GM19035 (cell line): ENCODE data around the gene PCBP3.
"Not testable (repeated sequence)": the region's sequence is repeated elsewhere in the genome, so short reads cannot be mapped to it uniquely, and the experiment has no call there.

Experiments used
- ATAC-seq: cut with Tn5 transposase; IDR thresholded peaks from one replicate; pipeline ENCODE4 v1.9.1; 2021; ENCODE audit not compliant: unreplicated experiment

PCBP3 gene

GRCh38 chr21:45836694-45837670, 193.5 kb downstream of the PCBP3 start:
- ATAC-seq, result no peak

DNA sequence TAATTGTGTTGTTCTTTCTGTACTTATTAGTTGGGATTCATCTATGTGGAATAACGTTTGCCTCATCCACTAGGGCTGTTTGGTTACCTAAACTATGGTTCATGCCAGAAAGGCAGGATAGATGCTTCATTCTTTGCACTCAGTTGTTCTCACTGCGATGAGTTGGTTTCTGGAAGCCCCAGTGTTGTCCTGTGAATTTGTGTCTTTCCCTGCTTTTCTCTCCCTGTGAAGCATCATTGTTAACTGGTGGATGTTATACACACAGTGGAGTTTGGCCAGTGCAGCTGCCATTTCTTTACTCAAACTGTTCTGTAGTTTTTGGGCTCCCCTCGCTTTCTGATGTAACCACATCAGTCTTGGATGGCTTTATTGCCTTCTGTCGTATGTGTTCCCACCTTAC, 194.4 kb downstream of the PCBP3 start:
- no peak for ATAC-seq

DNA sequence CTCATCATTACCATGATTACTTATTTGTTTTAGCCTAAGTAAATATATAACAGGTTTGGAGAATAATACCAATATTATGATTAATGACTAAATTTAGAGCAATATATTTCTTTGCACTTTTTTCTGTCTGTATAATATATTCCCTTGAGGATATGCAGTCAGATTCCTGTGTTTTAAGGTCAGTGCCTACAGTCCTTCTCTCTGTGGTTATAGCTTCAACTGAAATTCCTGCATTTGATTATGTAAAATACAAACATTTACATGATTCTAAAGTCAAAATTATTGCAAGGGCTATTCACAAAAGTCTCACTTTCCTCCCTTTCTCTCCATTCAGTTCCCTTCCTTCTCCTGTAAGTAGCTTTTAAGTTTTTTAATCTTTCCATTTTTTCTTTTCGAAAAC, 195.1 kb downstream of the PCBP3 start:
- ATAC-seq, result no peak

DNA sequence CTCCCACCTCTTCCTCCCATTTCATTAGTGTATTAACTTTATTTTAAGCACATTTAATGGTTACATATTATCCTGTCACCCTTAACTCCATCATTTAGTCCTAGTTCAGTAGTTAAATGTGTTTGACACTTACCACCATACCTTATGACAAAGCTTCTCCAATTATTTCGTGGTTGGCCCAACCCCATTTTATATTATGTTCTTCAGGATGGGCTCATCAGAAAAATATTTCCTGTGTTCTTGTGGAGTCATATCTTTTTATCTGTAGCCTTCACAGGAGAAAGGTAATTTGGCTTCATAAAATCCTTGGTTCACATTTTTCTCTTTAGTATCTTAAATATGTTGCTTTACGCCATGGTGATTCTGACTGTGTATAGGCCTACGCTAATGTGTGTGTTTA, 195.7 kb downstream of the PCBP3 start:
- ATAC-seq, result no peak

DNA sequence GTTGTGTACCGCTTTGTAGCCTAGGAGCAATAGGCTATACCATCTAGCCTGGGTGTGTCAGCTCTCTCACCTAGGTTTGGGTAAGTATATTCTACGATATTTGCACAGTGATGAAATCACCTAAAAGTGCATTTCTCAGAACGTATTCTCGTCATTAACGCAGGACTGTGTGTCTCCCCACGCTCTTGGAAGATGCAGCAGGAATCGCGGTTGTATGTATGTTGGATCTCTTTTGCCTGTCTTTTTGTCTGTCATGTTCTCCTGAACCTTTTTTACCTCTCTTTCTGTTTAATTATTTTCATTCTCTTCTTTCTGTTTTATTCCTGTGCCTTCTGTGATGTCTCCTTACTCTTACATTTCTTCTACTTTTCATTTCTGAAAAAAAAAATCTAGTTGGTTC, 197.5 kb downstream of the PCBP3 start:
- no peak for ATAC-seq

GRCh38 chr21:45843426-45843825, 199.9 kb downstream of the PCBP3 start:
- ATAC-seq, result no peak

- no peak for ATAC-seq
Observed at GRCh38 chr21:45844181-45844580, 200.7 kb downstream of the PCBP3 start.

DNA sequence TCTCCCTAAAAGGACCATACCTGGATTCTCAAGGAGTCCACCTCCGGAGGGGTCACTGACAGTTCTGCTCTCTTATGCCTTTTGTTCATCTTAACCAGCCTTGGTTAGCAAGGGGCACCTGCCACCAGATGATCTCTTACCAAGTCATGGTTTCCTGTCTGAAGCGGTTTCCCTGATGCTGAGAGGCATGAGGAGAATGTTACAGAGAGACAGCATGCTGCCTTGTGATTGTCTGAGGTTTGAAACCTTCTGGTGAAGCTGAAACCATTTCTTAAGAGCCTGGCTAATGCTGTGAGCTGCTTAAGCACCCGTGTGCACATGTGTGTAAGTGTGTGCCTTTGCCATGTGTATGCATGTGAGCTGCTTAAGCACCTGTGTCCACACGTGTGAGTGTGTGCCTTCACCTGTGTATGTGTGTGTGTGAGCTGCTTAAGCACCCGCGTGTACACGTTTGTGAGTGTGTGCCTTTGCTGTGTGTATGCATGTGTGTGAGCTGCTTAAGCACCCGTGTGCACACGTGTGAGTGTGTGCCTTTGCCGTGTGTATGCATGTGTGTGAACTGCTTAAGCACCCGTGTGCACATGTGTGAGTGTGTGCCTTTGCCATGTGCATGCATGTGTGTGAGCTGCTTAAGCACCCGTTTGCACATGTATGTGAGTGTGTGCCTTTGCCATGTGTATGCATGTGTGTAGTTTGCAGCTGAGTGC, 201.7 kb downstream of the PCBP3 start:
- no peak for ATAC-seq

- no peak for ATAC-seq
Observed at GRCh38 chr21:45845770-45846090, 202.2 kb downstream of the PCBP3 start.

DNA sequence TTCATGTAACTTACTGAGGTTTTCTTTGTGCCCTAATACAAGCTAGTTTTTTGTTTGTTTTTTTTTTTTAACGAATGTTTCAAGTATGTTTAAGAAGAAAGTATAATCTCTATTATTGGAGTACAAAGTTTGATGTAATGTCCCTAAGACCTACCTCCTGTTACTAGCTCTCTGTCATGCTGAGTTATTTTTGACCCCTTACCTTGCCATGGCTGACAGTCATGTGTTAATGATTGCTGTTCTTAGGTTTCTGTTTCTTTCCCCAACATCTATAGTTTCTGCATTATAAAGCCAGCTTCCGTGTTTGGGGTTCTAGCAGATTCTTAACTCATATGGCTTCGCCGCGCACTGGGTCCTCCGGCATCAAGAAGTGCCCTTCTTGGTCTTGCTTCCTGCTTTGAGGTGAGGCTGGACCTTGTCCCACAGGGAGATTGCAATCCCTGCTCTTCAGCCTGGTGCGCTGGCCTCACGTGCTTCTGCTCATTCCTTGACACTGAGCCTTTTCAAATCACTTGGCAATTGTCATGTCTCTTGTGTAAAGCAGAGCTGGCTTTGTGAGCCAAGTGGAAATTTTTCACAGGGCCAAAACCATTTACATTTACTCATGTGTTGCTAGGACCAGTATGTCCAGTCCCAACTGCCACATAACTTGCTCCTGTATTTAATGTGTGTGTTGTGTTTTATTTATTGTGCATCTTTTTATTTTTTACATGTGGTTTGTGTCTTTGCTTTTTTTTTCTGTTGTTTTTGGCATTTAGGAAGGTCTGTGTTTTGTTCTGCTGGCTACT, 203.0 kb downstream of the PCBP3 start:
- ATAC-seq, result no peak

DNA sequence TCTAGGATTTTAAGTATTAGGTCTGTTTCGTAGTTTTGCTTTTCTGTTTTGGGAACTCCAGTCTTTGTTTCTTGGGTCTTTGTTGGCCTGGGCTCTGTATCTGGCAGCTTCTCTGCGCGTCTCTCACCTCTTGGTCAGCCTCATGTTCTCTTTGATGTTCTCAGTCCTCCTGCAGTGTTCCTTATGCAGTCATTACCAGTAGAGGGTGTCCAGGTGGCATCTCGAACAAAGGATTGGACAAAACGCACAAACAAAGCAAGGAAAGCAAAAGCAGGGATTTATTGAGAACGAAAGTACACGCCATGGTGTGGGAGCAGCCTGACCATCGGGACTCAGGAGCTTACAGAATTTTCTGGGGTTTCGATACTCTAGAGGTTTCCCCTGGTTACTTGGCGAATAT, 204.3 kb downstream of the PCBP3 start:
- no peak for ATAC-seq

DNA sequence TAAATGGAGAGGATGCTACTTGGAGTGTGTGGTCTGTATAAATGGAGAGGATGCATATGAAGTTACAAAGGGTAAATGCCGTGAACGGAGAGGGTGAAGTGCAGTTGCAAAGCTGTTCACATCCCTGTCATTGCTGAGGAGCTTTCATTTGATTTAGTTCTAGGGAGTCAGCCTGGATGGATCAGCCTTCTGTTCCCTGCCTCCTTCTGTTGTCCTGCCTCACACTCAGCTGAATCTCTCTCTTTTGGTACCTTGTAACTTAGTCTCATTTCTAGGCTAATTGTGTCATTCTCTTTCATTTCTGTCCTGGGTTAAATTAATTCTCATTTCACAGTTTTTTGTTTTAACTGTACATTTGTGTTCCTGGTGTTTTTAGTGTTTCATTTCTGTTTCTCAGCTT, 204.8 kb downstream of the PCBP3 start:
- ATAC-seq, result no peak

DNA sequence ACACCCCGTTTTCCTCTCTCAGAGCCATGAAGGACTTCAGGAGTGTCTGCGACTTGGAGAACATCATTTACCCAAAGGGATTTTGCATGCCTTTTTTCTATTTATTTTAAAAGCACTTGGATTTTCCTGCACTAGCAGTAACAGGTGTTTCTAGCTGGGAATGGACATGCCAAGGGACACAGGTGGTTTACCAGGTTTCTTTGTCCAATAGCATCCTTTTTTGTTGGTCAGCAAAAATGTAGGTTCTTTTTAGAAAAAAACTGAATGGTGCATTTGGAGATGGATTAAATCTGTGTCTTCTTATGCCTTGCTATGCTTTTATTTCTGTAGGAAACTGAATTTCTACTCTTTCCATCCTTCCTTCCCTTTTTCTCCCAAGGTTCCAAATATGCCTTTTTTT, 205.3 kb downstream of the PCBP3 start:
- no peak for ATAC-seq

- ATAC-seq, result no peak
Observed at GRCh38 chr21:45849651-45850050, 206.1 kb downstream of the PCBP3 start.

- no peak for ATAC-seq
Observed at GRCh38 chr21:45850181-45850580, 206.7 kb downstream of the PCBP3 start.

DNA sequence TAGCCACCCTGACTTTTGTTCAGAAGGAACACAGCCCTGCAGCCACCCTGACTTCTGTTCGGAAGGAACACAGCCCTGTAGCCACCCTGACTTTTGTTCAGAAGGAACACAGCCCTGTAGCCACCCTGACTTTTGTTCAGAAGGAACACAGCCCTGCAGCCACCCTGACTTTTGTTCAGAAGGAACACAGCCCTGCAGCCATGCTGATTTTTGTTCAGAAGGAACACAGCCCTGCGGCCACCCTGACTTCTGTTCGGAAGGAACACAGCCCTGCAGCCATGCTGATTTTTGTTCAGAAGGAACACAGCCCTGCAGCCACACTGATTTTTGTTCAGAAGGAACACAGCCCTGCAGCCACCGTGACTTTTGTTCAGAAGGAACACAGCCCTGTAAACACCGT, 208.9 kb downstream of the PCBP3 start:
- ATAC-seq, result not testable (repeated sequence)

- ATAC-seq, result no peak
Observed at GRCh38 chr21:45852886-45853400, 209.4 kb downstream of the PCBP3 start.

DNA sequence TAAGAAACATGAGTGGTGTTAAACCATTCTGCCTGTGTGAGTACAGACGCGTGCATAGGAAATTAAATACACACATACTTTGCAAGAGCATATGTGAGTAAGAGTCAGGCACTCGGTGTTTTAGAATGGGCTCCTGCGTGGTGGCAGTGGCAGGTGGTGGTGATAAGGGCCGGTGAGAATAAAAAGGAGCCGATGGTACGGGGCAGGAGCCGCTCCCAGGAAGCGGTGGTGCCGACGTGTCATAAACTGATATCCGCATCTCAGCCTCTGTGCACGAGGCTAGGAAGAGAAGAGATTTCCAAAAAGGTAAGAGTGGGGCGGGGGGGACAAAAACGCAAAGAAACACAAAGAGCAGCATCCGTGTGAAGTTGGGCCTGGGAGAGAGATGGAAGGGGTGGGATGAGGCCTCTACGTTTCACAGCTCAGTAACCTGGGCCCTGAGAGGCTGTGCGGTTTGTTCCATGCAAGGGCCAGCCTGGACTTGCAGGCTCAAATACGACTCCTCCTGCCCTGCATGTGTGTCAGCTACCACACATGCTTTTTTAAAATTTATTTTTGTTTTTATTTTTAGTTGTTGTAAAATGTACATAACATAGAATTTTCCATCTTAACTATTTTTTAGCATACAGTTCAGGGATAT, 210.3 kb downstream of the PCBP3 start:
- no peak for ATAC-seq

GRCh38 chr21:45854690-45855247, 211.2 kb downstream of the PCBP3 start:
- ATAC-seq, result no peak

- ATAC-seq, result no peak
Observed at GRCh38 chr21:45855248-45855811, 211.8 kb downstream of the PCBP3 start.
